Heart left ventricle (tissue), 13 donors: ENCODE measurements around the gene GRAMD4.

ENCODE experiments used
- POLR2A ChIP-seq, 2 donors: fragments of 450-650 bp; IDR thresholded peaks; one replicate each; pipeline ENCODE4 v1.6.1; 2017; ENCODE audit warnings: antibody characterized with exemption in 2 of 2, mild to moderate bottlenecking in 2 of 2, moderate library complexity in 2 of 2
- TF ChIP-seq, protein P1 (sequence below), 12 donors: fragments of 200-600 bp; sonication (generic) in 4 of 12; IDR thresholded peaks; one replicate each; pipeline versions ENCODE4 v1.5.0 to v1.8.0; 2018 to 2022; ENCODE audit warnings: antibody characterized with exemption in 12 of 12, mild to moderate bottlenecking in 5 of 12
- donor health status: ischemic (EF 13 %, LVEDD 7.1; RV severe dilation, severe dysfunction).
- donor health status: DM: no; HTN: yes; CAD: no.
- donor health status: DM: no; HTN: no; CAD: no.
- donor health status: ischemic (EF 25% LVEDD 6.9; RV normal size, moderate dysfunction).
- donor health status: ischemic (EF 25% LVEDD 5.7; RV mildly dilated, moderate dysfunction).
- donor health status: ischemic (EF 35%, LVEDD 5.7; RV mildly dilated, moderate dysfunction).
- donor health status: nonischemic (EF 11% LVEDD 7.7; RV severe dilation, severe dysfunction).
- donor health status: DM: yes; HTN: yes; CAD: no.
- donor health status: PGD.
- donor health status: ischemic (EF 29% LVEDD 5.4; RV normal size, mild dysfunction).
- donor health status: nonischemic (EF 23%, LVEDD 6.1; RV moderate dilation, normal function).

GRCh38 chr22:46587061-46587460 lies 33.1 kb upstream of the GRAMD4 start:
- TF ChIP-seq, protein P1, sequence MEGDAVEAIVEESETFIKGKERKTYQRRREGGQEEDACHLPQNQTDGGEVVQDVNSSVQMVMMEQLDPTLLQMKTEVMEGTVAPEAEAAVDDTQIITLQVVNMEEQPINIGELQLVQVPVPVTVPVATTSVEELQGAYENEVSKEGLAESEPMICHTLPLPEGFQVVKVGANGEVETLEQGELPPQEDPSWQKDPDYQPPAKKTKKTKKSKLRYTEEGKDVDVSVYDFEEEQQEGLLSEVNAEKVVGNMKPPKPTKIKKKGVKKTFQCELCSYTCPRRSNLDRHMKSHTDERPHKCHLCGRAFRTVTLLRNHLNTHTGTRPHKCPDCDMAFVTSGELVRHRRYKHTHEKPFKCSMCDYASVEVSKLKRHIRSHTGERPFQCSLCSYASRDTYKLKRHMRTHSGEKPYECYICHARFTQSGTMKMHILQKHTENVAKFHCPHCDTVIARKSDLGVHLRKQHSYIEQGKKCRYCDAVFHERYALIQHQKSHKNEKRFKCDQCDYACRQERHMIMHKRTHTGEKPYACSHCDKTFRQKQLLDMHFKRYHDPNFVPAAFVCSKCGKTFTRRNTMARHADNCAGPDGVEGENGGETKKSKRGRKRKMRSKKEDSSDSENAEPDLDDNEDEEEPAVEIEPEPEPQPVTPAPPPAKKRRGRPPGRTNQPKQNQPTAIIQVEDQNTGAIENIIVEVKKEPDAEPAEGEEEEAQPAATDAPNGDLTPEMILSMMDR (IDR thresholded peaks at IDR 0.05), result no peak
- no peak for TF ChIP-seq POLR2A (IDR thresholded peaks at IDR 0.05)
